ENCODE results near the gene FARS2.

Gene FARS2

DNA sequence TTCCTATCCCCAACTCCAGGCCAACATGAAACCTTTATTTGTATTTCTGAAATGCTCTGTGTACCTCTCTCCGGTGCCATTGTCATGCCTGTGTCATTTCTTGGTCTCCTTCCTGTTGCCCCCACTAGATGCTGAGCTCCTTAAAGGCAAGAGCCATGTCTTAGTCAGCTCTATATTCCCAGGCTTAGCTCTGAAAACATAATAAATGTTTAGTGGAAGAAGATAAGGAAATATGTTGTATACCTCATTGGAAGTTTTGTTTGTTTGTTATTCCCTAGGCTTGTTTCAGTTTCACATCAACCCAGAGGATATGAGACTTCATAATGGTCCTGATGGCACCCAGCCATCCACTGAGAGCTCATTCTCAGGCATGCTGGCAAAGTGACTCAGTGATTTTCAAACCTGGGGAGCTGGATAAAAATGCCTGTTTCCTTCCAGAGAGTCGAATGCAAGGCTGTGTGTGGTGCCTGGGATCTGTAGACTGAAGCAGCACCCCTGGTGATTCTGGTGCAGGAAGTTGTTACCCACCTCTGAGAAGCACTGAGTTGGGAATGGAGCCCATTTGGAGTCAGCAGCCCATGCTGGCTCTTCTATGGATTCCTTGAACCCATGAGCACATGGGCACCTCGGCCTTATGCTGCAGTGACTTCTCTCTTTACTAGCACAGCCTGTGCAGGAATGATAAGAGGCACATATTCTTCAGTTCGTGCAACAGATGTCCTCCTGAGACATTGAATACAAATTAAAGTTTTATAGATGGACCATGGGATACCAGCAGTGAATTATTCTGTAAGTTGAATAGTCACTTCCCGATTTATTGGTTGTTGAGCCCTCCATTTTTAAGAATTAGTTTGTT is 205.2 kb downstream of the FARS2 start:
- peak; percentile 63 for TF ChIP-seq ZIC2 (tag by site-specific recombination; IDR thresholded peaks at IDR 0.05)
- TF ChIP-seq ZBTB20 (tag by site-specific recombination; IDR thresholded peaks at IDR 0.05) = peak; percentile 51; the same call in 1 of the 2 replicates
- TF ChIP-seq, protein P1, sequence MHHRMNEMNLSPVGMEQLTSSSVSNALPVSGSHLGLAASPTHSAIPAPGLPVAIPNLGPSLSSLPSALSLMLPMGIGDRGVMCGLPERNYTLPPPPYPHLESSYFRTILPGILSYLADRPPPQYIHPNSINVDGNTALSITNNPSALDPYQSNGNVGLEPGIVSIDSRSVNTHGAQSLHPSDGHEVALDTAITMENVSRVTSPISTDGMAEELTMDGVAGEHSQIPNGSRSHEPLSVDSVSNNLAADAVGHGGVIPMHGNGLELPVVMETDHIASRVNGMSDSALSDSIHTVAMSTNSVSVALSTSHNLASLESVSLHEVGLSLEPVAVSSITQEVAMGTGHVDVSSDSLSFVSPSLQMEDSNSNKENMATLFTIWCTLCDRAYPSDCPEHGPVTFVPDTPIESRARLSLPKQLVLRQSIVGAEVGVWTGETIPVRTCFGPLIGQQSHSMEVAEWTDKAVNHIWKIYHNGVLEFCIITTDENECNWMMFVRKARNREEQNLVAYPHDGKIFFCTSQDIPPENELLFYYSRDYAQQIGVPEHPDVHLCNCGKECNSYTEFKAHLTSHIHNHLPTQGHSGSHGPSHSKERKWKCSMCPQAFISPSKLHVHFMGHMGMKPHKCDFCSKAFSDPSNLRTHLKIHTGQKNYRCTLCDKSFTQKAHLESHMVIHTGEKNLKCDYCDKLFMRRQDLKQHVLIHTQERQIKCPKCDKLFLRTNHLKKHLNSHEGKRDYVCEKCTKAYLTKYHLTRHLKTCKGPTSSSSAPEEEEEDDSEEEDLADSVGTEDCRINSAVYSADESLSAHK (tag by site-specific recombination; IDR thresholded peaks at IDR 0.05) = no peak
- TF ChIP-seq ZNF530 (tag by site-specific recombination; IDR thresholded peaks at IDR 0.05; ENCODE audit: low read depth) = no peak
- no peak for TF ChIP-seq ZNF335 (tag by site-specific recombination; conservative IDR thresholded peaks at IDR 0.05)
- TF ChIP-seq, protein P2, sequence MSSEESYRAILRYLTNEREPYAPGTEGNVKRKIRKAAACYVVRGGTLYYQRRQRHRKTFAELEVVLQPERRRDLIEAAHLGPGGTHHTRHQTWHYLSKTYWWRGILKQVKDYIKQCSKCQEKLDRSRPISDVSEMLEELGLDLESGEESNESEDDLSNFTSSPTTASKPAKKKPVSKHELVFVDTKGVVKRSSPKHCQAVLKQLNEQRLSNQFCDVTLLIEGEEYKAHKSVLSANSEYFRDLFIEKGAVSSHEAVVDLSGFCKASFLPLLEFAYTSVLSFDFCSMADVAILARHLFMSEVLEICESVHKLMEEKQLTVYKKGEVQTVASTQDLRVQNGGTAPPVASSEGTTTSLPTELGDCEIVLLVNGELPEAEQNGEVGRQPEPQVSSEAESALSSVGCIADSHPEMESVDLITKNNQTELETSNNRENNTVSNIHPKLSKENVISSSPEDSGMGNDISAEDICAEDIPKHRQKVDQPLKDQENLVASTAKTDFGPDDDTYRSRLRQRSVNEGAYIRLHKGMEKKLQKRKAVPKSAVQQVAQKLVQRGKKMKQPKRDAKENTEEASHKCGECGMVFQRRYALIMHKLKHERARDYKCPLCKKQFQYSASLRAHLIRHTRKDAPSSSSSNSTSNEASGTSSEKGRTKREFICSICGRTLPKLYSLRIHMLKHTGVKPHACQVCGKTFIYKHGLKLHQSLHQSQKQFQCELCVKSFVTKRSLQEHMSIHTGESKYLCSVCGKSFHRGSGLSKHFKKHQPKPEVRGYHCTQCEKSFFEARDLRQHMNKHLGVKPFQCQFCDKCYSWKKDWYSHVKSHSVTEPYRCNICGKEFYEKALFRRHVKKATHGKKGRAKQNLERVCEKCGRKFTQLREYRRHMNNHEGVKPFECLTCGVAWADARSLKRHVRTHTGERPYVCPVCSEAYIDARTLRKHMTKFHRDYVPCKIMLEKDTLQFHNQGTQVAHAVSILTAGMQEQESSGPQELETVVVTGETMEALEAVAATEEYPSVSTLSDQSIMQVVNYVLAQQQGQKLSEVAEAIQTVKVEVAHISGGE (tag by site-specific recombination; conservative IDR thresholded peaks at IDR 0.05; ENCODE audit: low read depth) = no peak
- H3K4me3 ChIP-seq (ENCODE audit: low read depth, low read length) = no peak overlapping the region
- CTCF ChIA-PET = interaction anchor here (0.6 kb wide), 1 partner anchor 146 kb away, joined by 3 read pairs; no protein-coding TSS in a partner anchor
- H3K9me3 ChIP-seq (ENCODE audit: control insufficient read depth, insufficient read depth, low read depth, low read length) = no peaks in the 10 kb centered on the region
- H3K36me3 ChIP-seq (ENCODE audit: control insufficient read depth in 2 of 2, insufficient read depth in 1 of 2, low read length in 2 of 2) = no peaks in the 10 kb centered on the region
- no peak overlapping the region for H3K27ac ChIP-seq (ENCODE audit: extremely low read depth, low read depth, low read length)
- POLR2A ChIA-PET = no interaction called here
- H3K4me1 ChIP-seq (ENCODE audit: control insufficient read depth, insufficient read depth, low read length) = peaks cover 3% of the 10 kb centered on the region; the same call in 1 of the 2 replicates

DNA sequence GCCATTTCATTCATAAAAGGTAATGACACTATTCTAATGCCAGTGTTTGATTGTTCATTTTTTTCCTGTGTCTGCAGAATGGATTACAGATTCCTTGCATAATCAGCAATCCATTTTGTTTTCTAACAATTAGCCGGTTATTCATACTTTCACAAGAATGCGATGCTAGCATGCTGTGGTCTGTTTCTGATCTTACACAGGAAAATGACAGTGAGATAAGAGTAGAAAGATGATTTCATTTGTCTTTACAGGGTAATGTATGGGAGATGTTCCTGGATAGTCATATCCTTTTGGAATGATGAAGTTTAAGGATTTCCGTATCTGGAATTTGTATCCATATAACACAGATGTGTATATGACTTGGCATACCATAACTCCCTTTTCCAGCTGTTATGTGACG is 207.3 kb downstream of the FARS2 start:
- POLR2A ChIA-PET = no interaction called here
- Histone ChIP-seq H3K4me1 (ENCODE audit: control insufficient read depth, insufficient read depth, low read length) (peaks cover 11% of the 10 kb centered on the region), H3K4me3 (ENCODE audit: low read depth, low read length) (no peak overlapping the region), H3K27ac (ENCODE audit: extremely low read depth, low read depth, low read length) (no peak overlapping the region), H3K36me3 (ENCODE audit: control insufficient read depth in 2 of 2, insufficient read depth in 1 of 2, low read length in 2 of 2) (no peaks in the 10 kb centered on the region), H3K9me3 (ENCODE audit: control insufficient read depth, insufficient read depth, low read depth, low read length) (no peaks in the 10 kb centered on the region)
- CTCF ChIA-PET = interaction anchor here (0.7 to 4.1 kb wide), 4 partner anchors 10 to 254 kb away, joined by 5 to 35 read pairs (median 7); no protein-coding TSS in a partner anchor
- TF ChIP-seq, protein P3, sequence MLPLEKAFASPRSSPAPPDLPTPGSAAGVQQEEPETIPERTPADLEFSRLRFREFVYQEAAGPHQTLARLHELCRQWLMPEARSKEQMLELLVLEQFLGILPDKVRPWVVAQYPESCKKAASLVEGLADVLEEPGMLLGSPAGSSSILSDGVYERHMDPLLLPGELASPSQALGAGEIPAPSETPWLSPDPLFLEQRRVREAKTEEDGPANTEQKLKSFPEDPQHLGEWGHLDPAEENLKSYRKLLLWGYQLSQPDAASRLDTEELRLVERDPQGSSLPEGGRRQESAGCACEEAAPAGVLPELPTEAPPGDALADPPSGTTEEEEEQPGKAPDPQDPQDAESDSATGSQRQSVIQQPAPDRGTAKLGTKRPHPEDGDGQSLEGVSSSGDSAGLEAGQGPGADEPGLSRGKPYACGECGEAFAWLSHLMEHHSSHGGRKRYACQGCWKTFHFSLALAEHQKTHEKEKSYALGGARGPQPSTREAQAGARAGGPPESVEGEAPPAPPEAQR (tag by site-specific recombination; IDR thresholded peaks at IDR 0.05) = no peak
- TF ChIP-seq ZNF521 (tag by site-specific recombination; IDR thresholded peaks at IDR 0.05) = no peak
- TF ChIP-seq ZNF146 (tag by site-specific recombination; IDR thresholded peaks at IDR 0.05) = no peak
- TF ChIP-seq ZNF10 (tag by site-specific recombination; IDR thresholded peaks at IDR 0.05) = no peak
- no peak for TF ChIP-seq GFI1B (tag by site-specific recombination; IDR thresholded peaks at IDR 0.05)
- no peak for TF ChIP-seq ZNF302 (tag by site-specific recombination; IDR thresholded peaks at IDR 0.05; ENCODE audit: low read depth)
- TF ChIP-seq ZNF529 (tag by site-specific recombination; IDR thresholded peaks at IDR 0.05; ENCODE audit: insufficient replicate concordance) = no peak
- no peak for TF ChIP-seq WT1 (tag by site-specific recombination; IDR thresholded peaks at IDR 0.05)
- TF ChIP-seq ZNF416 (tag by site-specific recombination; IDR thresholded peaks at IDR 0.05) = no peak
- no peak for TF ChIP-seq HOXA7 (CRISPR knock-in tag; IDR thresholded peaks at IDR 0.05; ENCODE audit: borderline replicate concordance)
- no peak for TF ChIP-seq ZNF248 (tag by site-specific recombination; IDR thresholded peaks at IDR 0.05)
- no peak for TF ChIP-seq ZIC2 (tag by site-specific recombination; IDR thresholded peaks at IDR 0.05)
- TF ChIP-seq ZNF175 (tag by site-specific recombination; IDR thresholded peaks at IDR 0.05) = no peak
